Activated CD4-positive, alpha-beta T cell treated with anti-CD3 and anti-CD28 coated beads, Interleukin-2, amount 50 U/mL, for 4 hours (primary cell): ENCODE measurements around the gene RFTN2.

ENCODE experiments used
- DNase-seq, 2 experiments: peaks; one replicate each; pipeline ENCODE4 v3.0.0-alpha.2; 2020

Gene RFTN2

GRCh38 chr2:197543206-197543605 lies 132.2 kb downstream of the RFTN2 start:
- no peak for DNase-seq

DNA sequence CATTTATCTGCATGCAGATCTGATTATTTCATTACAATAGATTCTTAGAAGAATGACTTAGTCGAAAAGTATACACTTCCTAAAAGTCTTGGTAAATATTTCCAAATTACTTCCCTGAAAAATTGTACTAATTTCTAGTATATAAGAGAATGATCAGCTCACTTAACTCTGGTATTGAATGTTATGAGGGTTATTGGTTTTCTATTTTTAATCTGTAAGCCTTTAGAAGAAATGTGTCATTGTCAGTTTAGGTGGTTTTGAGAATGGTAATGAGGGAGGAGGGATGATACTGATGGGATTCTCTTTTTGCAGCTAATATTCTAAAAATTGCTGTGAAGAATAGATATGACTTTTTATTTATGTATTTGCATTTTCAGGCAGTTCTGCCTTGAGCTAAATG lies 135.7 kb downstream of the RFTN2 start:
- DNase-seq = no peak

GRCh38 chr2:197538412-197538811 lies 137.0 kb downstream of the RFTN2 start:
- DNase-seq = no peak
